Suppressor macrophage treated with lipopolysaccharide for 1 hour (primary cell): ENCODE measurements around the gene HPSE2.

Source experiments
- DNase-seq, 3 donors: peaks; one replicate each; pipeline ENCODE4 v3.0.0-alpha.2; 2020 to 2022

HPSE2 gene

GRCh38 chr10:98450618-98451017 is 785.0 kb downstream of the HPSE2 start:
- no peak for DNase-seq

GRCh38 chr10:98449287-98449686 is 786.4 kb downstream of the HPSE2 start:
- DNase-seq = no peak

GRCh38 chr10:98446661-98447221 is 788.9 kb downstream of the HPSE2 start, which contains the start of gene HPS1:
HPS1 (minus strand) TSS chr10:98446935; CDS start chr10:98443240, 3,695 bp downstream.
- peak; percentile 77 to 94 (median 89) for DNase-seq

GRCh38 chr10:98446151-98446660 is 789.4 kb downstream of the HPSE2 start:
- DNase-seq = peak; percentile 42 to 51 (median 48)

- no peak for DNase-seq
Measured at GRCh38 chr10:98445200-98445812, 790.3 kb downstream of the HPSE2 start.

- peak; percentile 54 to 68 (median 55) for DNase-seq
Measured at GRCh38 chr10:98444314-98445006, 791.2 kb downstream of the HPSE2 start.

GRCh38 chr10:98438715-98439114 is 796.9 kb downstream of the HPSE2 start:
- no peak for DNase-seq

- no peak for DNase-seq
Measured at GRCh38 chr10:98436704-98437103, 798.9 kb downstream of the HPSE2 start.

GRCh38 chr10:98435178-98435577 is 800.5 kb downstream of the HPSE2 start:
- no peak for DNase-seq

- DNase-seq = no peak
Measured at GRCh38 chr10:98433881-98434732, 801.5 kb downstream of the HPSE2 start.

- no peak for DNase-seq
Measured at GRCh38 chr10:98433371-98433770, 802.3 kb downstream of the HPSE2 start.

- no peak for DNase-seq
Measured at GRCh38 chr10:98432330-98432729, 803.3 kb downstream of the HPSE2 start.

GRCh38 chr10:98431016-98431415 is 804.6 kb downstream of the HPSE2 start:
- no peak for DNase-seq

- no peak for DNase-seq
Measured at GRCh38 chr10:98430427-98430826, 805.2 kb downstream of the HPSE2 start.

- no peak for DNase-seq
Measured at GRCh38 chr10:98429320-98430072, 806.2 kb downstream of the HPSE2 start.

GRCh38 chr10:98427011-98427515 is 808.6 kb downstream of the HPSE2 start:
- DNase-seq = no peak

- peak; percentile 62 to 77 (median 68) for DNase-seq
Measured at GRCh38 chr10:98425511-98426352, 809.9 kb downstream of the HPSE2 start.

GRCh38 chr10:98424295-98425254 is 811.1 kb downstream of the HPSE2 start:
- no peak for DNase-seq

GRCh38 chr10:98423691-98424120 is 811.9 kb downstream of the HPSE2 start:
- DNase-seq = no peak

GRCh38 chr10:98422182-98422581 is 813.5 kb downstream of the HPSE2 start:
- no peak for DNase-seq
